Stimulated activated CD4-positive, alpha-beta T cell treated with anti-CD3 and anti-CD28 coated beads, Interleukin-1b, Interleukin-23, amount 100 ng/mL, for 48 hours (primary cell): Measurements from ENCODE around the gene HOXB8.

ENCODE experiments used
- DNase-seq: peaks from one replicate; pipeline ENCODE4 v3.0.0-alpha.2; 2020

Gene HOXB8

GRCh38 chr17:48624544-48625494 lies 9.7 kb upstream of the HOXB8 start:
- no peak for DNase-seq

GRCh38 chr17:48624118-48624517 lies 9.0 kb upstream of the HOXB8 start:
- DNase-seq: no peak

GRCh38 chr17:48623583-48623982 lies 8.5 kb upstream of the HOXB8 start:
- no peak for DNase-seq

DNA sequence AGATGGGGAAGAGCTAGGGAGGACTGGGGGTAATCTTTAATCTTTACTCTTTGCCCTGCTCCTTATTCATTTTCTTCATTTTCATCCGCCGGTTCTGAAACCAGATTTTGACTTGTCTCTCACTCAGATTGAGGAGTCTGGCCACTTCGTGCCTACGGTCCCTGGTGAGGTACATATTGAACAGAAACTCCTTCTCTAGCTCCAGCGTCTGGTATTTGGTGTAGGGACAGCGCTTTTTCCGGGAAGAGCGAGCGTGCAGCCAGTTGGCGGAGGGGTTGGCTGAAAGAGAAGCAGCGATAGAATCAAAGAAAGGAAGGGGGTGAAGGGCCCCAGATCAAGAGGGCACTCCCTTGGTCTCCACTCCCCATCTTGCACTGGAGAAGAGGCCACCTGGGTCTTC lies 7.8 kb upstream of the HOXB8 start:
- no peak for DNase-seq

DNA sequence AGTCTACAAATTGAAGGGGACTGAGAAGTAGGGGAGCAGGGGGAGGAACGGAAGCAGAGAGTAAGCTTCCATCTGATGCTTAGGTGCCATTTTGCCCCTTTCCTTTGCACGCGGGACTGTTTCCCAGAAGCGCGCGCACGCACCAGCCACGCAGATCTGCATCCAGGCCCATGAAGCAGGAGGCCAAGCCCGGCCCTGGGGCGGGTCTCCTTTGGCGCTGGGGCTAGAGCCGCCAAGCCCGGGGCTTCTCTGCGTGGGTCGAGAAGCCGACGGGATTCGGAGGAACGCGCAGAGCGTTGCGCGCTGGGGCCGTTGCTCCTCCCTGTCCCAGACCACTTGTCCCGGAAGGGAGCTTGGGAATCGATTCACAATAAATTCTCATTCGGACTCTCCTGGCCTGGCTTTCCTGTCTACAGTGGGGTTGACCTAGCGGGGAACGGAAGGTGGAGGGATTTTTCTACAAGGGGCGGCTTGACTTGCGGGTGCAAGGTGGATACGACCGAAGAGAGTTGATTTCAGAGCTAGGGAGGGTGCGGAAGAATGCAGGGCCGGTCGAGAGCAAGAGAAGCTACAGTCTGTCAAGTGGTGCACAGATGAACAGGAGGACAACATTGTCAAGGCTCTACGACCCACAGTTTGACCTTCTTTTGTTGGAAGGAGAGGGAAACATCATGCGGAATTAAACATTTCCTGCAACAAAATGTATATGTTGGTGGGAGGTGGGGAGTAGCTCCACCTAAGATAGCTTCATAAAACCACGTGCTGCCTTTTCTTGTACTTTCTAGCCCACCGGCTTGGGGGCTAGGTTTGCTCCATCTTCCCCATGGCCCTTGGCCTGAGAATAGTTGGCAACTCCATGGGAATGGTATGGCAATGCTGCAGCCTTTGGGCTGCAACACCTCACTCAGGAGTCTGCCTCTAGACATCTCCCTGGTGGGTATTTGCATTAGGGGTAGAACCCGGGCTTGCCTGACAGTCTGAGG lies 6.6 kb upstream of the HOXB8 start:
- DNase-seq: no peak

DNA sequence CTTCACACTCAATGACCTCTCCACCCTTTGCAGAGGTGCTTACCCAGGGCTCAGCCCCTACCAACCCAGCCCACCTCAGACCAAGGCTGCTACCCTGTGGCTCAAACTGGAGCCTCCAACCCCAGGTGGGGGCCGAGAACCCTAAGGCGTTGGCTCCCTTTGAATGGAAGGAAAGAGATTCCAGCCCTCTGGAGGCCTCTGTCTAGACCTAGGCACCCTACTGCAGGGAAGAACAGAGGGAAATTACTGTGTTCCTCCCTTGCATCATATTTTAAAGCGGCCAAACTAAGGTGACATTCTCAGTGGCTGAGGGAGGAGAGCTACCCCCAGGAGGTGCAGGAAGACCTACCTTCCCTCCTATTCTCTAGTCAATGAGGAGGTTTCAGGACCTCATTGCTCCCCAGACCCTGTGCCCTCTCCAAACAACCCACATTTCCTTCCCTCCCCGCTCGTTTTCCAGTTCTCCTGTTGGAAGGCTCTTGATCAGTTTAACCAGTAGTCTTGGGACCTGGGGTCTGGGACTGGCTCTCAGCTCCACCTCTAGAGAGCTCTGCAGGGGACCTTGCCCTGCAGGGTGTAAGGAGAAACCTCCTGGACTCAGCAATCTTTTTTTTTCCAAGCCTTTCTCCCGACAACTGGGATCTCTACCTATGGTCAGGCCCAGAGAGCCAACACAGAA lies 5.5 kb upstream of the HOXB8 start:
- no peak for DNase-seq

GRCh38 chr17:48619826-48620449 lies 4.8 kb upstream of the HOXB8 start:
- DNase-seq: no peak

DNA sequence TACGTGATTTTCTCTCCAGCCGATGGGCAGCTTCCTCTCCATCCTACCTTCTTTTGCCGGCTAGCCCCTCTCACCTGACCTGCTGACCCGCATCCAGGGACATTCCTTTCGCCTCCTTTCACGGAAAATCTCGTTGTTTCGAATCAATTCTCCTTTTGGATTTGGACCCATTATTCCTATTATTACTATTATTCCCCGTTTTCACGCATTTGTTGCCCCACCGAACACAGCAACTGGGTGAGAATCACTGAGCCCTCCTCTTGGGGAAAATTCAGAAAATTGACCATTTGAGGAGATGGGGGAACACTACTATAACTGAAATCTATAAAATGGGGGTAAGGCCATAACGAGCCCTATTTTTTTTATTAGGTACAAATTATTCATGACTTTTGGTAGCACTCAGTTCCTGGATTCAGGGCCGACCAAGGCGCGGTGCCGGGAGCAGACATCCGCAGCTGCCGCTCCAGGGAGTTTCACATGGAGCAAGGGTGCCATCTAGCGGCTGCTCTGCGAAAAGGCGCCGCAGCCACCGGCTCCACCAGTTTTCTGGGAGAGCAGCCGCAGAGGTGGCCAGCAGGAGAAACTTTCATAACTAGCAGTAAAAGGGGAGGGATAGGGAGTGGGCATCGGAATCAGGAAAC lies 3.3 kb upstream of the HOXB8 start:
- peak; percentile 81 for DNase-seq

GRCh38 chr17:48617471-48618255 lies 2.6 kb upstream of the HOXB8 start:
- DNase-seq: no peak

GRCh38 chr17:48616717-48617470 lies 1.8 kb upstream of the HOXB8 start:
- DNase-seq: no peak

- no peak for DNase-seq
These were observed 1.0 kb upstream of the HOXB8 start for GRCh38 chr17:48615963-48616716.

- DNase-seq: no peak
These were observed 1.0 kb downstream of the HOXB8 start for GRCh38 chr17:48613862-48614694.

DNA sequence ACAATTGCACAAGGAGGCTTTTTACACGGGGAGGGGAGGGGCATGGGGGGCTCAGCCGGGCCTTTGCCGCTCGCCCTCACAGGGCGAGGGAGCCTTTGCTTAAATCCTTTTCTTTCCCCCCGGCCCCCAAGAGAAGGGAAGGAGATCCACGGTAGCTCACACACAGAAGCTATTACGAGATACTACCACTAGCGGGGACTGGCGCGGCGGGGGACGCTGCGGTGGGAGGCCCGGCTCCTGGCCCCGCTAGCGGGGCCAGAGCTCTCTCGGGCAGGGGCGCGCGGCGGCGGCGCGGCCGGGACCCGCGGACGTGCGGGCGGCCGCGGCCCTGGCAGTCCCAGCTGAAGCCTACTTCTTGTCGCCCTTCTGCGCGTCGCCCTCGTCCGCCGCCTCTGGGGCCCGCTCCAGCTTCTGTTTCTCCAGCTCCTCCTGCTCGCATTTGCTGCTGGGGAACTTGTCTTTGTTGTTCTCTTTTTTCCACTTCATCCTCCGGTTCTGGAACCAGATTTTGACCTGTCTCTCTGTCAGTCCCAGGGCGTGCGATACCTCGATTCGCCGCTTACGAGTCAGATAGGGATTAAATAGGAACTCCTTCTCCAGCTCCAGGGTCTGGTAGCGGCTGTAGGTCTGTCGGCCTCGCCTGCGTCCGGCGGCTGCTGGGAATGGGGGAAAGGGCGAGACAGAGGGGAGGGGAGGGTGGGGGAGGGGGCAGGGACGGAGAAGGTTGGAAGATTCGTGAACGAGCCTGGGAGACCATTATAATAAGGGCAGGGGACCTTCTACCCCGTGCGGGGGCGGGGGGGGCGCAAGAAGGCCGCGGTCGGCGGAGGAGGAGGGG lies 2.0 kb downstream of the HOXB8 start:
- peak; percentile 37 for DNase-seq

GRCh38 chr17:48612456-48612853 lies 2.6 kb downstream of the HOXB8 start:
- no peak for DNase-seq

DNA sequence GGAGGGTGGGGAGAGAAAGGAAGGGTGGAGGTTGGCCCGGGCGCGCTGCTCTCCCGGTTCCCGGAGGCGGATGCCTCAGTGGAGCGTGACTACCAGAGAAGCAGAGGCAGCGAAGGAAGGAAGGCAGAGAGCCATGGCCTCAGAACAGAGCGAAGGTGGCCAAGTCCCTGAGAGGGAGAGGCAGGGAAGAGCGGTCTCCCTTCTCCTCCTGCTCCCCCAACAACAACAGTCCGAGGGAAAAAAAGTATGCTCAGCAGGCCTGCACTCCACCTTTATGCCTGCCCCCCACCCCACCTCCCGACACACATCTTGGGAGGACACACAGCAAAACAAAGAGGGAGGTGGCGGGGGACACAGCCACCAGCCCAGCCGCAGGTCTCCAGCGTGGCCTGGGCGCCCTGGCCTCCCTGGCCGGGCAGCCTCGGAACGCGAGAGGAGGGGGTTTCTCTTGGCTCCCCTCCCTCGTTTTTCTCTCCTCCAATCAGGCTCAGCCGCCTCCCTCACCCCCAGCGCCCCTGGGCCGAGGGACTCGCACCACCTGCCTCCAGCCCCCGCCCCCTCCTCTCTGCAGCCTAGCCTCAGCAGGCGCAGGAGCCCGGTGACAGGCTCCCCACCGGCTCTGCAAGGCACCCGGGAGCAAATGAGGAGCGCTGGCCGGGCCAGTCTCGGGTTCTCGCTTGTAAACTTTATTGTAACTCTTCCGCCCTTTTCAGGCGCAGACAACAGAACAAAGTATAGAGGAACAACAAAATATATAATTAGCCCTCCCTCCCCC lies 3.2 kb downstream of the HOXB8 start:
- no peak for DNase-seq

GRCh38 chr17:48611213-48611612 lies 3.9 kb downstream of the HOXB8 start:
- DNase-seq: no peak
